Right forelimb (tissue), 1 donor: ENCODE data around the gene TTLL3.

Experiments used
- DNase-seq: peaks from one replicate; pipeline ENCODE4 v3.0.0-alpha.2; 2018

TTLL3 gene

GRCh38 chr3:9808345-9809037, 1.6 kb upstream of the TTLL3 start:
- DNase-seq = no peak

GRCh38 chr3:9809239-9809614, 835 bp upstream of the TTLL3 start:
- no peak for DNase-seq

- DNase-seq = no peak
These were observed 340 bp downstream of the TTLL3 start for GRCh38 chr3:9810433-9810770.

DNA sequence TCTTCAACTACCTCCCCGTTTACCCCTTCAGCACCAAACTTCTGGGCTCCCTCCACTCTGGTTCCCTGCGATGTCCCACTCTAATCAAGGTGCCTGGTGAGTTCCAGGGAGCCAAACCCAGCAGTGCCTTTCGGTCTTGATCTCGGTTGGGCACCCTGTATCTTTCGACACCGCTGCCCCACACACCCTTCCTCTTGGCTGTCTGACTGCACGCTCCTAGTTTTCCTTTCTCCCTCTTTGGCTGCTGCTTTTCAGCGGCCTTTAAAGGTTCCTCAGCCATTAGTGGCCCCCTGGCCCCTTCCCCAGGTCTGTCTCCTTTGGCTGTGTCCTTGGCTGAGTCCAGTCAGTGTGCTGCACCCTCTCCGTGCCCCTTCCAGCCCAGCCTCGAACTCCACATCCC, 784 bp downstream of the TTLL3 start:
- no peak for DNase-seq

GRCh38 chr3:9812870-9813483, 2.9 kb downstream of the TTLL3 start:
- no peak for DNase-seq

DNA sequence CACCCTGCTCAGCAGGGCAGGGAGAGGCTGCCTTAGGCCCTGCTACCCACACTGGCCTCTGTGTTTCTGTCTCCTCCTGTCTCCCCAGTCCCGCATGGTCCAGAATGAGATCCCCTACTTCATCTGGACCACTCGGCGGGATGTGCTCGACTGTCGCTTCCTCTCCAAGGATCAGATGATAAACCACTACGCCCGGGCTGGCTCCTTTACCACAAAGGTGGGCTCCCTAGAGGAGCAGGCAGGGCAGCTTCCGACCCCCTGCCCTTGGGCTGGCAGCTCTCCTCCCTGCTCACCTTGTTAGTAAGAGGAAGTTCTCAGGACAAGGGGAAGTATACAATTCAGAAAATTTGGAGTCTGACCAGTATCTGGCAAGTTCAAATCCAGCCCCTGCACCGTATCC, 5.9 kb downstream of the TTLL3 start:
- no peak for DNase-seq

DNA sequence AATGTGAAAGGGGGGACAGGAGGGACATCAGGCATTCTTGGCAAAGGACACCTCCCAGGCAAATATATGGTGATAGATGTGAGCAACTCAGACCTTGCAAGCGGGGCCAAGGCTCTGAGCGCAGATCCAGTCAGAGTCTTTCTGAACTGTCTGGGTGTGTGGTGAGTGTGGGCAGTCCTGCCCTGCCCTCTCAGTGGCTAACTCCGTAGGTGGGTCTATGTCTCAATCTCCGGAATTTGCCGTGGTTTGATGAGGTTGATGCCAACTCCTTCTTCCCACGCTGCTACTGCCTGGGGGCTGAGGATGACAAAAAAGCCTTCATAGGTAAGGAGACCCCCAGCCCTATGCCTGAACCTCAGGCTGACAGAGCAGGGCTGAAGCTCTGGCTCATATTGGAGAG, 7.4 kb downstream of the TTLL3 start:
- DNase-seq = no peak

- DNase-seq = no peak
These were observed 8.7 kb downstream of the TTLL3 start for GRCh38 chr3:9818666-9819335.

DNA sequence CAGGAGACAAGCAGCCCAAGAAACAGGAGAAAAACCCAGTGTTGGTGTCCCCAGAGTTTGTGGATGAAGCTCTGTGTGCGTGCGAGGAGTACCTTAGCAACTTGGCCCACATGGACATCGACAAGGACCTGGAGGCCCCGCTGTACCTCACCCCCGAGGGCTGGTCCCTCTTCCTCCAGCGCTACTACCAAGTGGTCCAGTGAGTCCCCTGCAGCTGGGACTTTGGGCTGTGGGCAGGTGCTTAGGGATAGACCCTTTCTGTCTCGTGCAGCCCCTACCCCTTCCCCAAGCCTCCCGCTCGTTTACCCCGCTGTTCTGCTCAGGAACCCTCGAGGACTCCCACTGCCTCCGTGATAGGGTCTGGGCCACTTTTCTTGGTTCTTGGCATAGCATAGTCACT, 10.5 kb downstream of the TTLL3 start:
- DNase-seq = no peak

GRCh38 chr3:9820946-9821345, 10.9 kb downstream of the TTLL3 start:
- DNase-seq = no peak

DNA sequence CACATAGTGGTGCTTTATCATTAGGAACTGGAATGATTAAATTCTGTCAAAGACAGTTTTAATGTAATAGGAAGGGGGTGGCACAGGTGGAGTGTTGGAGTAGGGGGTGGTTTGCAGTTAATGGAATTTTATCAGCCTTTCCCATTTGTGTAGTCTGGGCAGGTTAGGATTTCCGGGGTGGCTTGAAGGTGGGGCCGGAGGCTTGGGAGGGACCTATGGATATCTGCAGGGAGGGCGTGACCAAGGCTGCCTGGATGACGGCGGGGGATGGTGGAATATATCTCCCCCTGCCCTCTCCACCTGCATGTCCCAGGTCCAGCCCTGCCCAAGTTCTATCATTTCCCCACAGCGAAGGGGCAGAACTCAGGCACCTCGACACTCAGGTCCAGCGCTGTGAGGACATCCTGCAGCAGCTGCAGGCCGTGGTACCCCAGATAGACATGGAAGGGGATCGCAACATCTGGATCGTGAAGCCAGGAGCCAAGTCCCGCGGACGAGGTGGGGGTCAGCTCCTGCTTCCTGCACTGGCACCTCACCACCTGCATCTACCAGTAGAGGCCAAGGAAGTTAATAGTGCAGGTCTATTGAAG, 15.5 kb downstream of the TTLL3 start:
- no peak for DNase-seq

DNA sequence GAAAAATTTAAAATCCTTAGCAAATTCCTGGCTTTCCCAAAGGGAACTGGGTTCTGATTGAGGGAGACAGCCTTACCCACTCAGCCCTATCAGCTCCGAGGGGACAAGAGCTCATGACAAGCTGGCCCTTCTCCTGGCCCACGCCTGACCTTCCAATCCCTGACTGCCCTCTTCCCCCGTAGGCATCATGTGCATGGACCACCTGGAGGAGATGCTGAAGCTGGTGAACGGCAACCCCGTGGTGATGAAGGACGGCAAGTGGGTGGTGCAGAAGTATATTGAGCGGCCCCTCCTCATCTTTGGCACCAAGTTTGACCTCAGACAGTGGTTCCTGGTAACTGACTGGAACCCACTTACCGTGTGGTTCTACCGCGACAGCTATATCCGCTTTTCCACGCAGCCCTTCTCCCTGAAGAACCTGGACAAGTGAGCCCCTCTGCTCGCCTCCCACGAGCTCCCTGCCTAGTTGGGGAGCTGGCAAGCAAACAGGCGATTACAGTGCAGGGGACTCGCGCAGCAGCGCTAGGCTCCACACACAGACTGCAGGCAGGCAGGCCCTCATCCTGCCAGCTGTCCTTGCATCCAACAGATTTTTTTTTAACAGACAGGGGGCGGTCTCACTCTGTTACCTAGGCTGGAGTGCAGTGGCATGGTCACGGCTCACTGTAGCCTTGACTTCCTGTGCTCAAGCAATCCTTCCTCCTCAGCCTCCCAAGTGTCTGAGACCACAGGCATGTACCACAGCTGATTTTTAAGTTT, 16.9 kb downstream of the TTLL3 start:
- DNase-seq = no peak

DNA sequence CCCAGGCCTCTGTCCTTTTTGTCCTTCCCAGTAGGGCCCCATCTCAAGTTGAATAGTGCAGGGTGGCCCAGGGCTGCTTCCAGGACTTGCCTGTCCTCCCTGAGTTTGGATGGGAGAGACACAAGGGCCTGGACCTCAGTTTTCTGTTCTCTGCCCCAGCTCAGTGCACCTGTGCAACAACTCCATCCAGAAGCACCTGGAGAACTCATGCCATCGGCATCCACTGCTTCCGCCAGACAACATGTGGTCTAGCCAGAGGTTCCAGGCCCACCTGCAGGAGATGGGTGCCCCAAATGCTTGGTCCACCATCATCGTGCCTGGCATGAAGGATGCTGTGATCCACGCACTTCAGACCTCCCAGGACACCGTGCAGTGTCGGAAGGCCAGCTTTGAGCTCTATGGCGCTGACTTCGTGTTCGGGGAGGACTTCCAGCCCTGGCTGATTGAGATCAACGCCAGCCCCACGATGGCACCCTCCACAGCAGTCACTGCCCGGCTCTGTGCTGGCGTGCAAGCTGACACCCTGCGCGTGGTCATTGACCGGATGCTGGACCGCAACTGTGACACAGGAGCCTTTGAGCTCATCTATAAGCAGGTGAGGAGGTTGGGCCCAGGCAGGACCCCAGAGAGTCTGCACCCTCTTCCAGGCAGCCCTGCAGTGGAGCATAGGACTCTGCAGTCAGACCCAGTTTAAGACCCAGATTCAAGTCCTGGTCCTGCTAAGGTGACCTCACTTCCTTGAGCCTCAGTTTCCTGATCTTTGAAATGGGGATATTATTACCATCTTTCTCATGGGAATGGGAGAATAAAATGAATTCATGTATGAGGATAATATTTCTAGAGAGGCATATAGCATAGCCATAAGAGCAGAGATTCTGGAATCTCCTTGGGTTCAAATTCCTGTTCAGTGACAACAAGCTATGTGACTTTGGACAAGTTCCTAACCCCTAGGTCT, 19.0 kb downstream of the TTLL3 start:
- DNase-seq = no peak

GRCh38 chr3:9831253-9831652, 21.2 kb downstream of the TTLL3 start:
- no peak for DNase-seq

GRCh38 chr3:9833078-9833477, 23.0 kb downstream of the TTLL3 start:
- no peak for DNase-seq

GRCh38 chr3:9834520-9835380, 24.7 kb downstream of the TTLL3 start:
- no peak for DNase-seq

DNA sequence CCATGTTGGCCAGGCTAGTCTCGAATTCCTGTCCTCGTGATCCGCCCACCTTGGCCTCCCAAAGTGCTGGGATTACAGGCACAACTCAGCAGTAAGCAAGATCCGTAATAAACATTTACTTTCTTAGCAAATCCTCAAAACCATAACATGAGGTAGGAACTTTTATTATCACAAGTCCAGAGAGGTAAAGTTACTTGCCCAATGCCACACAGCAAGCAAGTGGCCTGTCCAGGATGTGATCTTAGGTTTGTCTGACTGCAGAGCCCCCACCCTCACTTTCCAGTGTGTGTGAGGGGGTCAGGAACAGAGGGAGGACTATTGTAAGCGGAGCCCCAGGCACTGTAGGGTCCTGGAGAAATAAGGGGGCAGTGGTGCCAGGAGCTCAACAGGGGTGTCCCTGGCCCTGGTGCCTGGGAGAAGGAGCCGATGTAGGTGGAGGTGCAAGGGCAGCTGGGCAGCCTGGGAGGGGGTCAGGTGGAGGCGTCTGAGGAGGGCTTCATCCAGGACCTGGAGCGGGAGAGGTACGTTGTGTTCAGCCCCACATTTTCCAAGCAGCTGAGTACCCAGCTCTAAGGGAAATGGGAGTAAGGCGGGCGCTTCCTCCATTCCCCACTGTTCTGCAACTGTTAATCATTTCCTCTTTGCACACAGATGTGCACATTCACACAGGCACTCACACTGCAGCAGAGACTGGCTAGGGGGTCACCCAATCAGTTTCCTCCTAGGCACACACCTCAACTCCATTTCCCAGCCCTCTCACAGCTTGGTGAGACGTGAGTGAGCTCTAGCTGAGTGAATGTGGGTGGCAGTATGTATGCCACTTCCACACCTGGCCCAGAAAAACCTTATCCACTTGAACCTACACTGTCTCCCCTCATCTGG, 27.9 kb downstream of the TTLL3 start:
- no peak for DNase-seq

DNA sequence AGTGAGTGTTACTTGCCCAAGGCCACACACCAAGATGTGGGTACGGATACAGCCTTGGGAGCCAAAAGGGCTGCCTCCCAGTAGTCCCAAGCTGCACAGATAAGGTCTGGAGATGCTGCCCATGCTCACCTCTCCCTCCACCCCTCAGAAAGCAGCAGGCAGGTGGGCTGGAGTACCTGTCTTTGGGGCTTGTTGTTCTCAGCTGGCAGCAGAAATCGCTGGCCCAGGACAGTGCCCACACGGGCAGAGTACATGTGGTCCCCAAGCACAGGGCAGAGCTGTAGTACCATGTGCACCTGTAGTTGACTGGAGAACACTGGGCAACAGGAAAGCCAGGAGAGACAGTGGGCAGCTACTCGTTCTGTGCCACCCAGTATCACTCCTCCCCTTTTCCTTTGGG, 28.8 kb downstream of the TTLL3 start:
- no peak for DNase-seq

DNA sequence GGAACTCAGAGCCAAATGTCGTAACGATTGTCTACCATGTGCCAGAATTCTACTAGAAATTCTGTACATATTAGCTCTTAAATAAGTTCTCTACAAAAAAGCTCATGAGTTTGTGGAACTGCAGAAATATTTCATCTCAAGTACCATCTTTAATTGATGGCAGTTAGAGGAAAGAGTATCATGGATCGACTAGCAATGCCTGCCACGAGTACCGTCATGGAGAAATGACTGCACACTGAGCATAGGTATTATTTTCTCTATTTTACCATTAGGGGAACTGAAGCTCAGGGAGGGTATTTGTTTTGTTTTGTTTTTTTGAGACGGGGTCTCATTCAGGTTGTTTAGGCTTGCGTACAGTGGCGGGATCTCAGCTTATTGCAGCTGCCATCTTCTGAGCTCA, 31.0 kb downstream of the TTLL3 start:
- no peak for DNase-seq
